NB4 (cell line): ENCODE measurements around the gene PARD3.

Experiments used
- DNase-seq: peaks from one replicate; pipeline ENCODE4 v3.0.0; 2010; ENCODE audit warnings: low read depth
- H3K4me3 ChIP-seq: one replicate; pipeline ENCODE4 v1.5.1; 2011; ENCODE audit warnings: mild to moderate bottlenecking, low read depth, low read length, moderate library complexity
- MAX ChIP-seq: IDR thresholded peaks from 2 replicates; pipeline ENCODE4 v1.6.1; 2011; ENCODE audit warnings: low read depth, low read length
- MYC ChIP-seq: IDR thresholded peaks from 2 replicates; pipeline ENCODE4 v1.6.1; 2011; ENCODE audit warnings: low read depth, low read length
- POLR2A ChIP-seq: IDR thresholded peaks from 2 replicates; pipeline ENCODE4 v1.6.1; 2011; ENCODE audit warnings: mild to moderate bottlenecking; ENCODE audit not compliant: insufficient read length; ENCODE audit errors: extremely low read depth
- TF ChIP-seq, protein P1 (sequence below): IDR thresholded peaks from one replicate; pipeline ENCODE4 v1.5.1; 2012; ENCODE audit warnings: low read depth, low read length

The PARD3 gene

DNA sequence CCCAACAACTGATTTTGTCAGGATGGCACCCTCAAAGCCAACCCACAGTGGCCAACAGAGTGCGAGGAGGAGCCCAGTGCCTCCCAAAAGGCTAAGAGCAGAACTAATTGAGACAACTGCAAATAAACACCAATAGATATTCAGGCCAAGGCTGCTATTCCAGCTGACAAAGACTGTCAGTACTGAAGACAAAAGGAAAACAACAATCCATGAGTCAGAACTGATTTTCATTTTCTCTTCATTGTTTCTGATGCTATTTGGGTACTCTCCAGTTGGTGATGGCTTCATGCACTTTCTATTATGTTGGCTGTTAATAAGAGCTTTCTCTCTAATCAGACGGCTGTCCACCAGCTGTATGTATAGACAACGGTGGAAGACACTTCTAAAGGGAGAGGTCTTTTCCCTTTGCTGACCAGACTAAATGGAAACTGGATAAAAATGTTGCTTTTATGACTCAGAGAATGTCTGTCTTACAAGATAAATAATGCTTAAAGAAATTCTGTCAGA, 515.9 kb downstream of the PARD3 start:
- TF ChIP-seq MYC (no peak), MAX (no peak), POLR2A (no peak)
- TF ChIP-seq, protein P1, sequence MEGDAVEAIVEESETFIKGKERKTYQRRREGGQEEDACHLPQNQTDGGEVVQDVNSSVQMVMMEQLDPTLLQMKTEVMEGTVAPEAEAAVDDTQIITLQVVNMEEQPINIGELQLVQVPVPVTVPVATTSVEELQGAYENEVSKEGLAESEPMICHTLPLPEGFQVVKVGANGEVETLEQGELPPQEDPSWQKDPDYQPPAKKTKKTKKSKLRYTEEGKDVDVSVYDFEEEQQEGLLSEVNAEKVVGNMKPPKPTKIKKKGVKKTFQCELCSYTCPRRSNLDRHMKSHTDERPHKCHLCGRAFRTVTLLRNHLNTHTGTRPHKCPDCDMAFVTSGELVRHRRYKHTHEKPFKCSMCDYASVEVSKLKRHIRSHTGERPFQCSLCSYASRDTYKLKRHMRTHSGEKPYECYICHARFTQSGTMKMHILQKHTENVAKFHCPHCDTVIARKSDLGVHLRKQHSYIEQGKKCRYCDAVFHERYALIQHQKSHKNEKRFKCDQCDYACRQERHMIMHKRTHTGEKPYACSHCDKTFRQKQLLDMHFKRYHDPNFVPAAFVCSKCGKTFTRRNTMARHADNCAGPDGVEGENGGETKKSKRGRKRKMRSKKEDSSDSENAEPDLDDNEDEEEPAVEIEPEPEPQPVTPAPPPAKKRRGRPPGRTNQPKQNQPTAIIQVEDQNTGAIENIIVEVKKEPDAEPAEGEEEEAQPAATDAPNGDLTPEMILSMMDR, result no peak
- no peak for DNase-seq
- no peak overlapping the region for H3K4me3 ChIP-seq

DNA sequence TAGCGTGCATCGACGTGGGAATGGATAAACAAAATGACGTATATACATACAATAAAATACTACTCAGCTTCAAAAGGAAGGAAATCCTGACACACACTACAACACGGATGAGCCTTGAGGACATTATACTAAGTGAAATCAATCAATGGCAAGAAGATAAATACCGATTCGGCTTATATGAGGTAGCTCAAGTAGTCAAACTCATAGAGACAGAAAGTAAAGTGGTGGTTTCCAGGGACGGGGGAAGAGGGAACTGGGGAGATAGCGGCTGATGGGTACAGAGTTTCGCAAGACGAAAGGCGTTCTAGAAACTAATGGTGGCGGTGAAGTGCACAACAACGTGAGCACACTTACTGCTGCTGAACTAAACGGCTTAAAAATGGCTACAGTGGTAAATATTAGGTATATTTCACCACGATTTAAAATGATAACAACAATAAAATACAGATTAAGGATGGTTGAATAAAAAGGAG, 516.7 kb downstream of the PARD3 start:
- TF ChIP-seq, protein P1, result no peak
- TF ChIP-seq MAX (no peak), POLR2A (no peak), MYC (no peak)
- peak; percentile 0 for DNase-seq
- H3K4me3 ChIP-seq, result no peak overlapping the region

DNA sequence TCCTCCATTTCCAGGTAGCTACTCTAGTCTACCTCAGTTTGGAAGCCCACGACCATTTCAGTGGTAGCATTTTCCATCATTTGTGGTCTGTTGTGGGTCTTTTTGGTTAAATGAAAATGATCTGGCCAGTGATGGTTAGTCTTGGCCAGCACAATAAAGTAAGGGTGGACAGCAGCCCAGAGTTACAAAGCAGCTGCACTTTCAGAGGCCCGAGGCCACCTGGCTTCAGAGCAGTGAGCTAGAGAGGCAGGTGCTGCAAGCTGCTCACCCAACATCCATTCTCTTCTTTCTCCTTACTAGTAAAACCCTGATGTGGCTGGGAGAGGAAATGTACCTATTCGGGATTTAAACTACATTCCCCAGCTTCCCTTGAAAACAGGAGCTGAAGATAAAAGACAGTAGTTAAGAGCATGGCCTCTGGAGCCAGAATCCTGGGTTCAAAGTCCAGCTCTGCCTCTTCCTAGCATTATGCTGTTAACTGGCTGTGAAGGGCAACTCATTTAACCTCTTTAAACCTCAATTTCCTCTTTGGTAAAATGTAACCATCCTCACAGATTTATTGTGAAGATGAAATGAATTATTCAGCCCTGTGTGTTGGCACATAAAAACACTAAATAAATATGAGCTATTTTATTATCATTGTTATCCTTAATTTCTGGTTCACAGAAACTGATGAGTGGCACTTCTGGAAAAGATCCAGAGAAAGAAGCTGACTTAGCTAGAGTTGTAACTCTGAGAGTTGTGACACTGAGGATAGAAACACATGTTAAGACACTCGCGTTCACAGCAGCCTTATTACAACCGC, 517.4 kb downstream of the PARD3 start:
- DNase-seq, result no peak
- H3K4me3 ChIP-seq, result no peak overlapping the region
- TF ChIP-seq POLR2A, result no peak
- TF ChIP-seq MYC, result no peak
- TF ChIP-seq, protein P1, result no peak
- TF ChIP-seq MAX, result no peak

DNA sequence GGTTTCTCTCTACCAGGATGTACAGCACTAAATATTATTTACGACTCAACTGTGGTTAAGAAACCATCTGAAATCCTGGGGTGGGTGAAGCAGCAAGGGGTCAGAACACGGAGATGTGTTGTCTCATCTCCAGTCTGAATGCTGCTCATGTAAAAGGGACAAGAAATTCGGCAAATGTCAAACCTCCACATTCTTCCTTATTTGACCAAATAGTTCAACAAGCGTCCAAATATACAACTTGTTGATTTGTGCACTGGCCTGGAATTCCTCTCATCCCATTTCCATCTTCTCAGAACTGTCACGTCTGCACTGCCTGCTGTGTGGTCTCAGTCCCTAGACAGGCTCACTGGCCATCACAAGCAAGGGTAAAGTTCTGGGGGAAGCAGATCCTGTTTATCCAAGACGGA, 520.0 kb downstream of the PARD3 start:
- DNase-seq, result no peak
- TF ChIP-seq MYC, result no peak
- TF ChIP-seq MAX, result no peak
- TF ChIP-seq, protein P1, result no peak
- TF ChIP-seq POLR2A, result no peak
- no peak overlapping the region for H3K4me3 ChIP-seq

DNA sequence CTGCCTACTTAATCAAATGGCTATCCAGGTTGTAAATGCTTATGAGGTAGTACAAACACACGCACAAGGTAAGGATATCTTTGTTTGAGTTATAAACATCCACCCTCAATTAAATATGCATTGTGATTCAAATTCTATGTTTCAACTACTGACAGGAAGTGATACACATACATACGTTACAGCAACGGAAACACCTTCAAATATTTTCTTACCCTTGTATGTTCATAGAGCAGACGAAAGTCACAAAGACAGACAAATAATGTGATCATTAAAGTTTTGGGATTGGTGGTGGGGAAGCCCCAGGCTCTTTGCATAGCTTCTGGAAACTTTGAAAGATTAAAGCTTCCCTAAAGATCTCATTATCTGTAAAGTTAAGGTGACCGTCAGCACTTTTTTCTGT, 521.0 kb downstream of the PARD3 start:
- H3K4me3 ChIP-seq, result no peak overlapping the region
- TF ChIP-seq POLR2A, result no peak
- no peak for TF ChIP-seq MYC
- TF ChIP-seq, protein P1, result no peak
- no peak for TF ChIP-seq MAX
- no peak for DNase-seq
